LNCAP (cell line): ENCODE measurements around the gene EIF4E.
A peak's percentile ranks its signal among the peaks of the same experiment; 100 is the strongest.

ENCODE experiments used
- CTCF ChIP-seq: fragments of 450-650 bp; IDR thresholded peaks from 2 replicates; pipeline ENCODE4 v1.5.1; 2017; ENCODE audit warnings: mild to moderate bottlenecking

Gene EIF4E

GRCh38 chr4:98946359-98946758, 17.4 kb upstream of the EIF4E start:
- no peak for TF ChIP-seq CTCF

- TF ChIP-seq CTCF: no peak
These were observed 16.4 kb upstream of the EIF4E start for GRCh38 chr4:98945297-98945850.

- TF ChIP-seq CTCF: peak; percentile 73
These were observed 11.0 kb upstream of the EIF4E start for GRCh38 chr4:98939892-98940298.

GRCh38 chr4:98939438-98939837, 10.5 kb upstream of the EIF4E start:
- no peak for TF ChIP-seq CTCF

GRCh38 chr4:98937986-98938720, 9.2 kb upstream of the EIF4E start:
- no peak for TF ChIP-seq CTCF

- no peak for TF ChIP-seq CTCF
These were observed 6.7 kb upstream of the EIF4E start for GRCh38 chr4:98935633-98936032.

GRCh38 chr4:98932539-98932938, 3.6 kb upstream of the EIF4E start:
- no peak for TF ChIP-seq CTCF
